T-cell (primary cell): Measurements from ENCODE around the gene BTN2A1. TPM values are rescaled to one million over a fixed set of nuclear protein-coding genes. Genes with fewer than 3 reads are reported as not detected.

Experiments
- ATAC-seq, 4 experiments: fragments of 200-7000 bp in 3 of 4; fragments of 150-1000 bp in 1 of 4; cut with Tn5 transposase; replicated peaks in 1 of 4; 1 replicate in 3 of 4; 2 replicates in 1 of 4; pipeline ENCODE4 v1.10.0; 2021; ENCODE audit warnings: moderate library complexity in 3 of 4, mild to moderate bottlenecking in 2 of 4, moderate number of reproducible peaks in 1 of 4
- CTCF ChIA-PET, 2 donors: fragments of 300-600 bp; sonication (Branson Sonifier 250); formaldehyde crosslinking; loops; one replicate each; lab custom pipeline; 2022; ENCODE audit warnings: antibody characterized with exemption in 2 of 2; lab: Charles Lee
- POLR2A ChIA-PET, 2 donors: fragments of 300-600 bp; sonication (Branson Sonifier 250); formaldehyde crosslinking; loops; one replicate each; lab custom pipeline; 2022; ENCODE audit warnings: antibody characterized with exemption in 2 of 2; lab: Charles Lee
- DNase-seq, 35 experiments: peaks; one replicate each; pipeline versions ENCODE4 v3.0.0 to v3.0.0-alpha.2; 2013 to 2023
- H3K27ac ChIP-seq: one replicate; pipeline ENCODE4 v1.5.1; 2013; ENCODE audit warnings: low read length
- H3K27me3 ChIP-seq, 2 experiments: replicated peaks in 1 of 2; 1 replicate in 1 of 2; 2 replicates in 1 of 2; pipeline versions ENCODE4 v1.6.1 to v1.7.0; 2013; ENCODE audit warnings: low read length in 1 of 2, mixed read lengths in 1 of 2; ENCODE audit not compliant: control insufficient read depth in 2 of 2, insufficient read depth in 2 of 2; ENCODE audit errors: extremely low read depth in 1 of 2
- H3K36me3 ChIP-seq, 2 donors: 1 replicate in 1 of 2; 2 replicates in 1 of 2; pipeline versions ENCODE4 v1.6.1 to v1.7.0; 2013; ENCODE audit warnings: low read length in 1 of 2; ENCODE audit not compliant: control insufficient read depth in 2 of 2, insufficient read depth in 1 of 2; ENCODE audit errors: extremely low read depth in 1 of 2
- H3K4me1 ChIP-seq, 2 experiments: 1 replicate in 1 of 2; 2 replicates in 1 of 2; pipeline versions ENCODE4 v1.6.1 to v1.7.0; 2013; ENCODE audit warnings: low read length in 2 of 2, mixed read lengths in 1 of 2; ENCODE audit not compliant: insufficient read depth in 2 of 2, control insufficient read depth in 1 of 2; ENCODE audit errors: extremely low read depth in 1 of 2
- H3K4me3 ChIP-seq, 2 donors: 1 replicate in 1 of 2; 2 replicates in 1 of 2; pipeline versions ENCODE4 v1.5.1 to v1.7.0; 2013; ENCODE audit warnings: mild to moderate bottlenecking in 2 of 2, low read length in 1 of 2, moderate library complexity in 1 of 2; ENCODE audit not compliant: control insufficient read depth in 1 of 2; ENCODE audit errors: extremely low read depth in 1 of 2
- H3K9me3 ChIP-seq: 2 replicates; pipeline ENCODE4 v1.7.0; 2013
- H3K27ac Mint-ChIP-seq, 2 donors: one replicate each; pipeline ENCODE4 v1.8.0; 2020 to 2021; ENCODE audit warnings: mild to moderate bottlenecking in 2 of 2, mixed read lengths in 2 of 2
- H3K27me3 Mint-ChIP-seq, 2 donors: one replicate each; pipeline ENCODE4 v1.8.0; 2021 to 2022; ENCODE audit warnings: mixed read lengths in 2 of 2
- H3K36me3 Mint-ChIP-seq: one replicate; pipeline ENCODE4 v1.8.0; 2021; ENCODE audit warnings: mixed read lengths
- H3K4me1 Mint-ChIP-seq, 3 donors: one replicate each; pipeline ENCODE4 v1.8.0; 2020 to 2022; ENCODE audit warnings: mixed read lengths in 3 of 3, mild to moderate bottlenecking in 1 of 3
- H3K4me3 Mint-ChIP-seq, 3 donors: one replicate each; pipeline ENCODE4 v1.8.0; 2020 to 2022; ENCODE audit warnings: mild to moderate bottlenecking in 3 of 3, mixed read lengths in 3 of 3, moderate library complexity in 3 of 3
- H3K9me3 Mint-ChIP-seq, 3 donors: one replicate each; pipeline ENCODE4 v1.8.0; 2020 to 2022; ENCODE audit warnings: mixed read lengths in 3 of 3
- WGBS: methylation state at CpG from one replicate; pipeline ENCODE4 v1.1.5; 2013; ENCODE audit warnings: missing lambda C conversion rate; ENCODE audit not compliant: insufficient coverage; 5-methylcytosine and 5-hydroxymethylcytosine counted together
- total RNA-seq, 35 experiments: library from RNA in 6 of 35; stranded (reverse) in 6 of 35; fragments of 120-200 nt in 1 of 35; gene quantifications; one replicate each; pipeline versions ENCODE4 v1.2.1 to v1.2.4 and lab custom pipeline; 2013 to 2026

Gene BTN2A1
- total RNA-seq, 5 donors from 2014 or later (not counting 1 experiment from before 2014, with no cell fraction given): 36.1 to 53.4 (median 47.9) TPM

GRCh38 chr6:26478985-26479278, 21.2 kb downstream of the BTN2A1 start:
- ATAC-seq: no peak
- POLR2A ChIA-PET: interaction anchor here in 1 of 2 donors (1.4 kb wide), 1 partner anchor 54 kb away, joined by 7 read pairs; no protein-coding TSS in a partner anchor
- Histone ChIP-seq H3K36me3 (no peaks in the 10 kb centered on the region), H3K9me3 (no peaks in the 10 kb centered on the region), H3K4me1 (peaks cover 18 to 34% of the 10 kb centered on the region in 2 experiments), H3K27ac (no peak overlapping the region), H3K4me3 (no peak overlapping the region), H3K27me3 (no peaks in the 10 kb centered on the region)
- WGBS: 100% methylated on average over 3 of the region's 3 CpGs
- CTCF ChIA-PET: no interaction called here
- Mint-ChIP-seq H3K4me1 (peaks cover 44 to 58% (median 46%) of the 10 kb centered on the region in 3 donors), H3K27ac (no peak overlapping the region), H3K9me3 (no peaks in the 10 kb centered on the region), H3K27me3 (no peaks in the 10 kb centered on the region), H3K4me3 (no peak overlapping the region), H3K36me3 (no peaks in the 10 kb centered on the region)
- DNase-seq: no peak

- Histone ChIP-seq H3K27me3 (no peaks in the 10 kb centered on the region), H3K4me3 (no peak overlapping the region), H3K4me1 (peaks cover 0 to 7% of the 10 kb centered on the region in 2 experiments), H3K9me3 (no peaks in the 10 kb centered on the region), H3K27ac (no peak overlapping the region), H3K36me3 (no peaks in the 10 kb centered on the region)
- no peak overlapping the region for H3K27ac Mint-ChIP-seq
- no peaks in the 10 kb centered on the region for H3K27me3 Mint-ChIP-seq
- H3K36me3 Mint-ChIP-seq: no peaks in the 10 kb centered on the region
- ChIA-PET CTCF (interaction anchor here in 1 of 2 donors (0.7 kb wide), 1 partner anchor 16 kb away, joined by 5 read pairs; no protein-coding TSS in a partner anchor), POLR2A (no interaction called here)
- DNase-seq (no peak), ATAC-seq (no peak)
- peaks cover 14 to 26% (median 17%) of the 10 kb centered on the region in 3 donors for H3K4me1 Mint-ChIP-seq
- H3K4me3 Mint-ChIP-seq: no peak overlapping the region
- peaks cover 0 to 3% (median 2%) of the 10 kb centered on the region in 3 donors for H3K9me3 Mint-ChIP-seq
- WGBS: 100% methylated on average over 3 of the region's 4 CpGs
Observed at GRCh38 chr6:26482338-26482737, 24.6 kb downstream of the BTN2A1 start.

- no peak overlapping the region for H3K4me3 Mint-ChIP-seq
Observed at GRCh38 chr6:26483727-26484126, 26.0 kb downstream of the BTN2A1 start.

GRCh38 chr6:26484161-26484560, 26.4 kb downstream of the BTN2A1 start:
- H3K36me3 ChIP-seq: no peaks in the 10 kb centered on the region
- no peak overlapping the region for H3K4me3 Mint-ChIP-seq
- H3K9me3 Mint-ChIP-seq: peaks cover 5 to 11% (median 8%) of the 10 kb centered on the region in 3 donors
- no peak for ATAC-seq
- H3K9me3 ChIP-seq: no peaks in the 10 kb centered on the region
- CTCF ChIA-PET: interaction anchor here in 1 of 2 donors (1.1 kb wide), 1 partner anchor 10 kb away, joined by 3 read pairs; no protein-coding TSS in a partner anchor
- no CpG with 5 or more reads among the region's 2 CpGs for WGBS
- peaks cover 2% of the 10 kb centered on the region for H3K36me3 Mint-ChIP-seq
- no peak overlapping the region for H3K4me3 ChIP-seq
- peaks cover 2 to 8% (median 3%) of the 10 kb centered on the region in 3 donors for H3K4me1 Mint-ChIP-seq
- no peaks in the 10 kb centered on the region for H3K27me3 Mint-ChIP-seq
- POLR2A ChIA-PET: no interaction called here
- H3K27ac Mint-ChIP-seq: no peak overlapping the region
- H3K27ac ChIP-seq: no peak overlapping the region
- H3K27me3 ChIP-seq: no peaks in the 10 kb centered on the region
- H3K4me1 ChIP-seq: no peaks in the 10 kb centered on the region
- no peak for DNase-seq

More at GRCh38 chr6:26483727-26484126, 26.0 kb downstream of the BTN2A1 start:
- Histone ChIP-seq H3K27ac (no peak overlapping the region), H3K9me3 (no peaks in the 10 kb centered on the region), H3K36me3 (no peaks in the 10 kb centered on the region), H3K4me3 (no peak overlapping the region), H3K4me1 (no peaks in the 10 kb centered on the region), H3K27me3 (no peaks in the 10 kb centered on the region)
- ChIA-PET POLR2A (no interaction called here), CTCF (no interaction called here)
- DNase-seq (no peak), ATAC-seq (no peak)
- Mint-ChIP-seq H3K36me3 (peaks cover 2% of the 10 kb centered on the region), H3K27ac (no peak overlapping the region), H3K4me1 (peaks cover 2 to 12% (median 5%) of the 10 kb centered on the region in 3 donors), H3K9me3 (peaks cover 5 to 11% (median 8%) of the 10 kb centered on the region in 3 donors), H3K27me3 (no peaks in the 10 kb centered on the region)
- WGBS: 100% methylated on average over 1 of the region's 3 CpGs

- Histone ChIP-seq H3K4me3 (no peak overlapping the region), H3K27ac (no peak overlapping the region), H3K36me3 (no peaks in the 10 kb centered on the region), H3K4me1 (no peaks in the 10 kb centered on the region), H3K9me3 (no peaks in the 10 kb centered on the region), H3K27me3 (no peaks in the 10 kb centered on the region)
- peaks cover 2% of the 10 kb centered on the region for H3K36me3 Mint-ChIP-seq
- ChIA-PET POLR2A (interaction anchor here (0.5 to 0.6 kb wide), 3 partner anchors 31 to 314 kb away, joined by 3 to 8 read pairs (median 3); no protein-coding TSS in a partner anchor), CTCF (interaction anchor here (0.6 to 1.1 kb wide), 2 partner anchors 11 to 141 kb away, joined by 3 to 5 read pairs; no protein-coding TSS in a partner anchor)
- DNase-seq (no peak), ATAC-seq (no peak)
- WGBS: 92% methylated on average over 2 of the region's 6 CpGs
- peaks cover 5 to 11% (median 8%) of the 10 kb centered on the region in 3 donors for H3K9me3 Mint-ChIP-seq
- no peaks in the 10 kb centered on the region for H3K27me3 Mint-ChIP-seq
- no peak overlapping the region for H3K4me3 Mint-ChIP-seq
- H3K27ac Mint-ChIP-seq: no peak overlapping the region
- H3K4me1 Mint-ChIP-seq: peaks cover 0 to 5% (median 2%) of the 10 kb centered on the region in 3 donors
Observed at GRCh38 chr6:26485112-26485780, 27.5 kb downstream of the BTN2A1 start.

GRCh38 chr6:26486358-26486757, 28.6 kb downstream of the BTN2A1 start:
- H3K4me3 ChIP-seq: no peak overlapping the region
- no peaks in the 10 kb centered on the region for H3K4me1 ChIP-seq
- no peak for ATAC-seq
- POLR2A ChIA-PET: interaction anchor here in 1 of 2 donors (0.6 kb wide), 1 partner anchor 278 kb away, joined by 5 read pairs; no protein-coding TSS in a partner anchor
- Mint-ChIP-seq H3K27ac (no peak overlapping the region), H3K27me3 (no peaks in the 10 kb centered on the region), H3K9me3 (peaks cover 5 to 11% (median 8%) of the 10 kb centered on the region in 3 donors), H3K36me3 (peaks cover 2% of the 10 kb centered on the region), H3K4me1 (peaks cover 0 to under 1% (median 0%) of the 10 kb centered on the region in 3 donors), H3K4me3 (no peak overlapping the region)
- H3K36me3 ChIP-seq: no peaks in the 10 kb centered on the region
- no CpG with 5 or more reads among the region's 5 CpGs for WGBS
- no peak overlapping the region for H3K27ac ChIP-seq
- H3K9me3 ChIP-seq: no peaks in the 10 kb centered on the region
- CTCF ChIA-PET: no interaction called here
- H3K27me3 ChIP-seq: no peaks in the 10 kb centered on the region
- DNase-seq: no peak
